ENCODE measurements around the gene SOWAHD.

Gene SOWAHD, protein sequence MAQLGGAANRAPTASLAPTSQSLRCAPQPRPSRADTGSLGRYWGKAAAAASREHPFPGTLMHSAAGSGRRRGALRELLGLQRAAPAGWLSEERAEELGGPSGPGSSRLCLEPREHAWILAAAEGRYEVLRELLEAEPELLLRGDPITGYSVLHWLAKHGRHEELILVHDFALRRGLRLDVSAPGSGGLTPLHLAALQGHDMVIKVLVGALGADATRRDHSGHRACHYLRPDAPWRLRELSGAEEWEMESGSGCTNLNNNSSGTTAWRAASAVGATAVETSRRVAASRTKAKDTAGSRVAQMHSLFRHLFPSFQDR

DNA sequence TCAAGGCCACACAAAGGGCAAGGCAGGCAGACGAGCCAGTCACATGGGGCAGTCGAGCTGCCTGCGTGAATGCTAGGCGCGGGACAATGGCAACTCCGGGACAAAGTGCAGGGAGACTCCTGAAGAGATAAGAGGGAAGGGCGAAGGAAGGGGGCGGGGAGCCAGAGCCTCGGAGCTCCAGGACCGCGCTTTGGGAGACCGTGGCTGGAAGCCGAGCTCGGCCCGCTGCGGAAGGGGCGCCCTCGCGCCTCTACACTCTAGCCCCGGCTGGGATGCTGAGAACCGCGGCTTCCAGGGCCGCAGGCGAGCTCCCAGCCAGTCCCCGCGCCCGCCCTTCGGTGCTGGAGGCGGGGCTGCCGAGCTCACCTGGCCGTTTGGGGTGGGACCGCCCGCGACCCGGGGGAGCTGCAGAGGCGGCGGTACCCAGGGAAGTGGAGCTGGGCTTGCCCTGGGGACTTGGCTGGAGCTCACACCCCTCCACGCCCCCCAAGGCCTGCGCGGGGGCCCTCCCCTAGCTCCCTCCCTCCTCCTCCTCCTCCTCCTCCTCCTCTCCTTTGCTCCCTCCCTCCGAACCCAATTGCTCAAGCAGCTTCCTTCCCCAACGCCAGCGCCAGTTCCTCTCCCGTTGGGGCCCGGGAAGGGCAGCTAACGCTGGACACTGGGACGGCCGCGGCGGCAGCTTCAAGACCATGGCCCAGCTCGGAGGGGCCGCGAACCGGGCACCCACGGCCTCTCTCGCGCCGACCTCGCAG lies at the start of gene SOWAHD:
TSS of gene SOWAHD (plus strand) at position 610 of the 752 bp plus-strand sequence. CDS start at position 690, 80 bp downstream.
- TF ChIP-seq CTCF (IDR thresholded peaks at IDR 0.05; ENCODE audit: control insufficient read depth, insufficient read depth, low read depth, low read length, missing control alignments), result no peak
- peak within 1 kb of the TSS; percentile 45 for H3K4me3 ChIP-seq (ENCODE audit: control insufficient read depth, low read depth, low read length)

GRCh38 chrX:119708936-119709335 lies 49.5 kb upstream of the SOWAHD start:
- no peak for DNase-seq (ENCODE audit: low read depth)
- TF ChIP-seq CTCF (IDR thresholded peaks at IDR 0.05; ENCODE audit: control insufficient read depth, insufficient read depth, low read depth, low read length, missing control alignments), result no peak
- H3K4me3 ChIP-seq (ENCODE audit: control insufficient read depth, low read depth, low read length), result no peak overlapping the region

More for the DNA sequence above, at the start of gene SOWAHD:
- no peak for DNase-seq (ENCODE audit: low read depth)

GRCh38 chrX:119709630-119710029 lies 48.8 kb upstream of the SOWAHD start:
- no peak for DNase-seq (ENCODE audit: low read depth)
- H3K4me3 ChIP-seq (ENCODE audit: control insufficient read depth, low read depth, low read length), result no peak overlapping the region
- no peak for TF ChIP-seq CTCF (IDR thresholded peaks at IDR 0.05; ENCODE audit: control insufficient read depth, insufficient read depth, low read depth, low read length, missing control alignments)

- TF ChIP-seq CTCF (IDR thresholded peaks at IDR 0.05; ENCODE audit: control insufficient read depth, insufficient read depth, low read depth, low read length, missing control alignments), result no peak
- no peak for DNase-seq (ENCODE audit: low read depth)
- no peak overlapping the region for H3K4me3 ChIP-seq (ENCODE audit: control insufficient read depth, low read depth, low read length)
These were observed 36.9 kb upstream of the SOWAHD start for GRCh38 chrX:119721487-119721886.

DNA sequence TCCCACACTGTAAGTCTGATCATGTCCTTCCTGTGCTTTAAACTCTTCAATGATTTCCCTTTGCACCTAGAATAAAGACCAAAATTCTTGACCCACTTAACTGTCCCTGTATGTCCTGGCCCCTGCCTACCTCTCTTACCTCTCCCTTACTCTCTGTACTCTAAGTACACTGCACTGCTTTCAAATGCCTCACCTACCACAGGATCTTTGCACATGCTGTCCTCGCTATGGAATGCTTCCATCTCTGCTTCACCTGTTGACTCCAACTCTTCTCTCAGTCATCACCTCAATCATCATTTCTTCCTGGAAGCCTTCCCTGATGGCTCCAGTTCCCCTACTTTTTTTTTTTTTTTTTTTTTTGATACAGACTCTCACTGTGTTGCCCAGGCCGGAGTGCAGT lies 36.5 kb upstream of the SOWAHD start:
- TF ChIP-seq CTCF (IDR thresholded peaks at IDR 0.05; ENCODE audit: control insufficient read depth, insufficient read depth, low read depth, low read length, missing control alignments), result no peak

GRCh38 chrX:119726900-119727555 lies 31.4 kb upstream of the SOWAHD start:
- DNase-seq (ENCODE audit: low read depth), result no peak
- TF ChIP-seq CTCF (IDR thresholded peaks at IDR 0.05; ENCODE audit: control insufficient read depth, insufficient read depth, low read depth, low read length, missing control alignments), result no peak
- no peak overlapping the region for H3K4me3 ChIP-seq (ENCODE audit: control insufficient read depth, low read depth, low read length)

More for the DNA sequence above, 36.5 kb upstream of the SOWAHD start:
- H3K4me3 ChIP-seq (ENCODE audit: control insufficient read depth, low read depth, low read length), result no peak overlapping the region
- DNase-seq (ENCODE audit: low read depth), result no peak
